HTERT RPE-1 (cell line): Measurements from ENCODE around the gene PIK3R1.
"Not testable (repeated sequence)": the region's sequence is repeated elsewhere in the genome, so short reads cannot be mapped to it uniquely, and the experiment has no call there.

ENCODE experiments used
- in situ Hi-C: fragments of 300-500 bp; cut with MboI; formaldehyde crosslinking; loops from 4 replicates; pipeline ENCODE4 v1.14.3; 2020; ENCODE audit warnings: low sequenced_read_pairs

Gene PIK3R1

GRCh38 chr5:68192679-68193060 is 22.9 kb upstream of the PIK3R1 start:
- in situ Hi-C loops = no loop called here

GRCh38 chr5:68193481-68194036 is 22.0 kb upstream of the PIK3R1 start:
- in situ Hi-C loops = no loop called here

GRCh38 chr5:68194386-68194785 is 21.2 kb upstream of the PIK3R1 start:
- in situ Hi-C loops = no loop called here

DNA sequence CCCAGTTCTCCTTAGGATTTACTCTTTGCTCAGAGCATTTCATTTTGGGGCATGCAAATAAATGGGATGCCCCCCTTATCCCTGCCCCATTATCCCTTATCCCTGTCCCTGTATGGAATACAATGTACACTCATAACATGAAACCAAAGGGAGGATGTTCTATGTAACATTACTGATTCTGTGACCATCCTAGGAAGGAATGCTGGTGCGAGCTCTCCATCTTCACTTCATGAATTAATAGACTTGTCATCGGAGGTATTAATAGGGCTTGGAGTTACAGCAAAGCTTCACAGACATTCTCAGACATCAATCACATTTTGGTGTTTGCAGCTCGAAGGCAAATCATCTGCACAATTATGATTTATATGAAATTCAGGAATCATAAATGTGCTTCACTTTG is 20.4 kb upstream of the PIK3R1 start:
- in situ Hi-C loops = no loop called here

- in situ Hi-C loops = no loop called here
Measured at GRCh38 chr5:68196876-68197275, 18.7 kb upstream of the PIK3R1 start.

DNA sequence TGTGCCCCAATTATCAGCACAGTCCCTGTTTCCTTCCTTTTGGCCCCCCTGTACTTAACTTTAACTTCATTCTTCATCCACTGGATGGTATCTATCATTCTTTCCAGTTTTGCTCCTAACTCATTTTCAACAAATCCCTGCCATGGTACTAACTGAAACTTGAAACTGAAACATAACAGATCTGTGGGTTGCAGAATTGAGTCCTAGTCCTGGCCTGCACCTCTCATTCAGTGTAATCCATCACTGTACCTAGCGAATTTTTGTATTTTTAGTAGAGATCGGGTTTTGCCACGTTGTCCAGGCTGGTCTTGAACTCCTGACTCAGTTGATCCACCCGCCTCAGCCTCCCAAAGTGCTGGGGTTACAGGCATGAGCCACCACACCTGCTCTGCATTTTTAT is 15.3 kb upstream of the PIK3R1 start:
- in situ Hi-C loops = no loop called here

DNA sequence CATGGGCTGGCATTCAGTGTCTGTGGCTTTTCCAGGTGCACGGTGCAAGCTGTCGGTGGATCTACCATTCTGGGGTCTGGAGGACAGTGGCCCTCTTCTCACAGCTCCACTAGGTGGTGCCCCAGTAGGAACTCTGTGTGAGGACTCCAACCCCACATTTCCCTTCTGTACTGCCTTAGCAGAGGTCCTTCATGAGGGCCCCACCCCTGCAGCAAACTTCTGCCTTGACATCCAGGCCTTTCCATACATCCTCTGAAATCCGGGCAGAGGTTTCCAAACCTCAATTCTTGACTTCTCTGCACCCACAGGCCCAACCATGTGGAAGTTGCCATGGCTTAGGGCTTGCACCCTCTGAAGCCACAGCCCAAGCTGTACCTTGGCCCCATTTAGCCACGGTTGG is 4.9 kb upstream of the PIK3R1 start:
- in situ Hi-C loops = not testable (repeated sequence)

DNA sequence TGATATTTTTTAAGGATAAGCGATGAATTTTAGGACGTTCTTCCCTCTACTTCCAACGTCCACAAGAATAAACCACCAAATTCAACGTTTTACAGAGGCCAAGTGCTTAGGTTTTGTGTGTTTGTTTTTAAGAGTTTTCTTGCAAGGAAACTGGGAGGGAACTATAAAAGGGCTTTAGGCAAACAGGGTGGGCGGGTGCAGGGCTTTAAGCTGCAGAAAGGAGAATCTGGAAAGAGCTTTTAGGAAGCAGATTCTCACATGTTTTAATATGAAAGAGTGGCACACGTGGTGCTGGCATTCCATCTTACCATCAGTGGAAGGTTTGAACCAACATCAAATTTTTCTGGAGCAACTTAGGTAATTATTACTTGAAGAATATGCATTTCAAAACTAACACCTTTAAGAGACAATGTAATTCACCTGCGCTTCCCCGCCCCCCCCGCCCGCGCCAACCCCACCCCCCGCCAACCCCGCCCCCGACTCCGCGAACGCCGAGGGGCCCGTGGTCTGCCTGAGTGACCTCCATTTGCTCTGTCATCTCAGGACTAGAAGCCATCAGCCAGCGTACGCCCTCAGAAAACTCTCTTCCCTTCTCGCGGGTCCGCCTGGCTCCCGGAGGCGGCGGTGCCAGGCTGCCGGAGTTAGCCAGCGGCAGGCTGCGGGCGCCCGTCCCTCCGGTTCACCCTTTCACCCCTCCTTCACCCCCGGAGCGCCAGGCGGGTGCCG is 911 bp upstream of the PIK3R1 start:
- in situ Hi-C loops = no loop called here

DNA sequence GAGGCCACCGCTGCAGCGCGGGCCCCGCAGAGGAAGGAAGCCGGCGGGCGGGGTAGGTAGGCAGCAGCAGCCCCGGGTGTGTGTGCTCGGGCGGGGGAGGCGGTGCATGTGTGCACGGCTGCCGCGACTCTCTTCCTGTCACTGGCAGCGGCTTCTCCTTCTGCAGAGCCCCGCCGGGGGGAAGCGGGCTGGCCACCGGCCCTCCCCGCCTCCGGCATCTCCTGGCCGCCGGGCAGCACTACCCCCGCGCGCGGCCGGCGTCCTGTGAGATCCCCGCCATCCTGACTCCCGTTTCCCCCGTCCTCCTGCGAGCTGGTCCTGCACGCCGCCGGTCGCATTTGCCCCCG is 315 bp downstream of the PIK3R1 start:
- in situ Hi-C loops = no loop called here

GRCh38 chr5:68216245-68217046 is 890 bp downstream of the PIK3R1 start:
- in situ Hi-C loops = no loop called here

DNA sequence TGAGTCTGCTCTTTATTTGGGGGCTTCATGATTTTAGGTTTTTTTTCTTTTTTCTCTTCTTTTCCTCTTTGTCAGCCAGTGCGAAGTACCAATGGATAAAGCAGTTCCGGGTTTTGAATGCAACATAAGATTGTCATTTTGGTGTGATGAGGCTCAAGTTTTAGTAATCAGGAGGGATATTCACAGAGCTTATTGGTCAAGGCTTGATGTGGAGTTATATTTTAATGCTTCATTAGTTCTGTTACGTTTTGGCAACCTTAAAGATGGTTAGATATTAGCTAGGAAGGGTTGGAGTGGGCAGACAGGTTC is 1.4 kb downstream of the PIK3R1 start:
- in situ Hi-C loops = no loop called here

DNA sequence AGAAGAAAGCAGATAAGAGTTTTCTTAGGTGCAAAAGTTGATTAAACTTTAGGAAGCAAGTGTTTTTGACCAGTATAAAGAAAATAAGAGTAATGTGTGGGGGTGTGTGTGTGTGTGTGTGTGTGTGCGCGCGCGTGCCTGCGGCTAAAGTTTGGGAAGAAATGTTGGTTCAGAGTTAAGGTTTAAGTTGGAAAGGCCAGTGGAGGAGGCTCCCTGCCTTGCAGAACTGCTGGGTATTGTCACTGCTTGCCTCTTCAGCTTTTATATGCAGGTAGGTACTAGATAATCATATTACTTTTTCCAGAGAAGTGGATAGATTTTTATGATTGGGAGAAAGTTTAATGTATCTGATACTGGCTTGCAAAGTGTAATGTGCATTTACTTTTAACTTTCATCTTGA is 2.0 kb downstream of the PIK3R1 start:
- in situ Hi-C loops = no loop called here

DNA sequence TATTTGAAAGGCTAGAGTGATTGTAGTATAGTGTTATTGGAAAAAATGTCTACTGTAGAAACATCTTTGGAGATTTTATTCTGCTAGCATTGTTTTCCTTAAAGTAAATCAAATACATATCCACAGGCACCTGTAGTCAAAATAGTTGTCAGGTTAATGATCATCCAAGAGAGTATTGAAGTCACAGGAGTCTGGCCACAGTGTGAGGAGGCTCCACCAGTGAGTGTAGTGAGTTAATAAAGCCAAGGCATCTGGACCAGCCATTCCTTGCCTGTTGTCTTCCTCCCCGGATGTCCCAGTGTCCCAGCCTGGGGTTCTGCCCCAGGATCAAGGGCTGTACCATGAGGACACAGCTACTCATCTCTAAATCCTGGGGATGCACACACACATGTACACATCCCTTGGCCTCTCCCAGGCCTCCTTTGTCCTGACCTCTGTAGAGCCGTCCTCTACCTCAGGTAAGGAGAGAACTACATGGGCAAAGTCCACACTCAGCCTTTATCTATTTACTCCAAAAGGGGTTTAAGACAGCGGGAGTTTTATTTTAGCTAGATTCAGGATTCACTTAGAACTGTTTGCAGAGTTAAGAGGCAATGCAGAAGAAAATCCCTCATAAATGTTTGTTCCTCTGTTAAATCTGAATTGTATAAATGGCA is 3.7 kb downstream of the PIK3R1 start:
- in situ Hi-C loops = no loop called here

GRCh38 chr5:68220260-68220659 is 4.7 kb downstream of the PIK3R1 start:
- in situ Hi-C loops = no loop called here

DNA sequence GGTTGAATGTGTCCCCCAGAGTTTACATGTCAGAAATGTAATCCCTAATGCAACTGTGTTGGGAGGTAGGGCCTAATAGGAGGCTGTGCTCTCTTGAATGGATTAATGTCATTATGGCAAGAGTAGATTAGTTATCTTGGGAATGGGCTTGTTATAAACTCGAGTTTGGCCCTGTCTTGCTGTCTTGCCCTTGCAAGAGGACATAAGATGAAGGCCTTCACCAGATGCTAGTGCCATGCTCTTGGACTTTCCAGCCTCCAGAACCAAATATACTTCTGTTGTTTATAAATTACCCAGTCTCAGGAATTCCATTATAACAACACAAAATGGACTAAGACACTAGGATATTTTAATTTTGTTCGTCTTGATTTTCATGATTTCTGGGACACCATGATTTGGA is 5.4 kb downstream of the PIK3R1 start:
- in situ Hi-C loops = no loop called here

DNA sequence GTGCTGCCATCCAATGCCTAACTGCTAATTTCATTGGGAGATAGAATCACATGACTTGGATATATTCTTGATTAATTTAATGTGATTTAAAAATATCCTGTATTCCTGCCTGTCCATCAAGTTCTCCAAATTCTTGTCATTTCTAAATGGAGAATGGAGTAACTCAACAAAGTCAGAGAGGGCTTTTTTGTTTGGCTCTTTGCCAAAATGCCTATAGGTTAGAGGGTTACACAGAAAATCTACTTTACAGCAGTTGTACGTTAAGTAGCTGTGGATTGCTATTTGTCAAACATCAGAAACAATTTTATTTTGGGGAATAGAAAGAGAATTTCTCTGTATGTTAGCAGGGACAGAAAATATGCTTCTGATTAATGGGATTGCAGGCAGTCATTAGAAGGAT is 5.9 kb downstream of the PIK3R1 start:
- in situ Hi-C loops = no loop called here

GRCh38 chr5:68222310-68222709 is 6.8 kb downstream of the PIK3R1 start:
- in situ Hi-C loops = no loop called here

GRCh38 chr5:68222824-68223354 is 7.3 kb downstream of the PIK3R1 start:
- in situ Hi-C loops = no loop called here

GRCh38 chr5:68223904-68224303 is 8.3 kb downstream of the PIK3R1 start:
- in situ Hi-C loops = no loop called here

GRCh38 chr5:68224509-68225187 is 9.1 kb downstream of the PIK3R1 start:
- in situ Hi-C loops = no loop called here
